HCT116 (cell line): ENCODE measurements around the gene LRP1B. TPM values are rescaled to one million over a fixed set of nuclear protein-coding genes. Genes with fewer than 3 reads are reported as not detected.

ENCODE experiments used
- ATAC-seq: fragments of 200-7000 bp; cut with Tn5 transposase; 2 replicates; pipeline ENCODE4 v1.9.1; 2020; ENCODE audit warnings: mild to moderate bottlenecking, moderate library complexity
- BruUV-seq: library from RNA; stranded (reverse); fragments of 400-500 nt; replicated peaks from 2 replicates; lab custom pipeline; 2021; lab: Mats Ljungman, UMichigan
- CTCF ChIA-PET: fragments of 300-600 bp; sonication (Branson Sonifier 250); formaldehyde crosslinking; loops from one replicate; lab custom pipeline; 2021; ENCODE audit warnings: antibody characterized with exemption; lab: Charles Lee
- POLR2A ChIA-PET: fragments of 300-600, 350-600 bp; sonication (Branson Sonifier 250); formaldehyde crosslinking; loops from one replicate; lab custom pipeline; 2021; ENCODE audit warnings: antibody characterized with exemption; lab: Charles Lee
- RAD21 ChIA-PET, 2 experiments: fragments of 300-600 bp; sonication (Branson Sonifier 250); formaldehyde crosslinking; loops; one replicate each; lab custom pipeline; 2023; ENCODE audit warnings: low total read pairs in 2 of 2; ENCODE audit not compliant: uncharacterized antibody in 2 of 2, unreplicated experiment in 2 of 2, low non-redundant PET in 1 of 2; lab: Charles Lee
- DNase-seq: peaks from one replicate; pipeline ENCODE4 v3.0.0-alpha.2; 2010; ENCODE audit warnings: low read depth, low spot score
- H2AFZ ChIP-seq: fragments of 200-600 bp; shearing (Covaris generic), sonication (generic); 2 replicates; pipeline ENCODE4 v1.6.1; 2017; ENCODE audit warnings: low read depth, mixed run types, mixed read lengths, antibody characterized with exemption, low read length; ENCODE audit not compliant: poor library complexity, severe bottlenecking
- H3K27ac ChIP-seq: 2 replicates; pipeline ENCODE4 v1.5.1; 2012; ENCODE audit warnings: low read depth, low read length
- H3K27me3 ChIP-seq: fragments of 200-600 bp; sonication (generic); 2 replicates; pipeline ENCODE4 v1.6.1; 2016; ENCODE audit warnings: mixed run types, low read length, mixed read lengths; ENCODE audit not compliant: insufficient read depth
- H3K36me3 ChIP-seq, 2 experiments: fragments of 200-500 bp in 1 of 2; fragments of 200-600 bp in 1 of 2; sonication (Bioruptor generic) in 1 of 2; sonication (generic) in 1 of 2; 2 replicates each; pipeline versions ENCODE4 v1.5.1 to v1.6.1; 2014 to 2016; ENCODE audit warnings: low read length in 2 of 2, inconsistent platforms in 1 of 2, mixed read lengths in 1 of 2, mixed run types in 1 of 2; ENCODE audit not compliant: insufficient read depth in 2 of 2, control insufficient read depth in 1 of 2
- H3K4me1 ChIP-seq, 2 experiments: fragments of 200-600 bp in 1 of 2; sonication (generic) in 1 of 2; 2 replicates each; pipeline versions ENCODE4 v1.5.1 to v1.6.1; 2012 to 2017; ENCODE audit warnings: low read length in 2 of 2, inconsistent platforms in 1 of 2, mild to moderate bottlenecking in 1 of 2, mixed read lengths in 1 of 2, mixed run types in 1 of 2, moderate library complexity in 1 of 2; ENCODE audit not compliant: insufficient read depth in 2 of 2, control insufficient read depth in 1 of 2
- H3K4me2 ChIP-seq: fragments of 200-600 bp; sonication (generic); 2 replicates; pipeline ENCODE4 v1.6.1; 2017; ENCODE audit warnings: mixed run types, low read length, mixed read lengths
- H3K4me3 ChIP-seq, 2 experiments: fragments of 200-600 bp in 1 of 2; sonication (generic) in 1 of 2; replicated peaks in 1 of 2; 2 replicates each; pipeline ENCODE4 v1.5.1; 2011 to 2016; ENCODE audit warnings: low read length in 2 of 2, control low read depth in 1 of 2, low read depth in 1 of 2, mild to moderate bottlenecking in 1 of 2, mixed read lengths in 1 of 2, mixed run types in 1 of 2
- H3K79me2 ChIP-seq: fragments of 200-600 bp; sonication (generic); 2 replicates; pipeline ENCODE4 v1.6.1; 2017; ENCODE audit warnings: mild to moderate bottlenecking, mixed run types, low read length, moderate library complexity, mixed read lengths; ENCODE audit not compliant: insufficient read depth
- H3K9ac ChIP-seq: fragments of 200-600 bp; sonication (generic); 2 replicates; pipeline ENCODE4 v1.6.1; 2016; ENCODE audit warnings: low read length, mixed read lengths
- H3K9me2 ChIP-seq: fragments of 200-600 bp; sonication (generic), shearing (Covaris generic); 2 replicates; pipeline ENCODE4 v1.6.1; 2017; ENCODE audit warnings: mixed run types, mild to moderate bottlenecking, moderate library complexity; ENCODE audit not compliant: insufficient read depth
- H3K9me3 ChIP-seq, 2 experiments: fragments of 200-500 bp in 1 of 2; fragments of 200-600 bp in 1 of 2; sonication (Bioruptor generic) in 1 of 2; sonication (generic) in 1 of 2; 2 replicates each; pipeline ENCODE4 v1.6.1; 2014 to 2017; ENCODE audit warnings: low read length in 2 of 2, mixed read lengths in 2 of 2, inconsistent platforms in 1 of 2, low read depth in 1 of 2, mild to moderate bottlenecking in 1 of 2, mixed run types in 1 of 2, moderate library complexity in 1 of 2; ENCODE audit not compliant: control insufficient read depth in 1 of 2, insufficient read depth in 1 of 2
- H4K20me1 ChIP-seq: fragments of 200-600 bp; sonication (generic), shearing (Covaris generic); 2 replicates; pipeline ENCODE4 v1.6.1; 2017; ENCODE audit warnings: mixed run types, mild to moderate bottlenecking, moderate library complexity; ENCODE audit not compliant: insufficient read depth
- CBX3 ChIP-seq: IDR thresholded peaks from 2 replicates; pipeline ENCODE4 v1.6.1; 2012; ENCODE audit warnings: low read depth
- CEBPB ChIP-seq: IDR thresholded peaks from 2 replicates; pipeline ENCODE4 v1.6.1; 2012; ENCODE audit warnings: low read depth
- CTCF ChIP-seq, 3 experiments: fragments of 200-600 bp in 1 of 3; sonication (generic) in 1 of 3; IDR thresholded peaks in 2 of 3; conservative IDR thresholded peaks in 1 of 3; 2 replicates each; pipeline ENCODE4 v1.5.1; 2012 to 2017; ENCODE audit warnings: low read depth in 2 of 3, low read length in 2 of 3, antibody characterized with exemption in 1 of 3, borderline replicate concordance in 1 of 3, control low read depth in 1 of 3, mild to moderate bottlenecking in 1 of 3, mixed read lengths in 1 of 3, mixed run types in 1 of 3, moderate library complexity in 1 of 3; ENCODE audit not compliant: insufficient read depth in 1 of 3
- EZH2 ChIP-seq: fragments of 200-600 bp; sonication (generic); IDR thresholded peaks from 2 replicates; pipeline ENCODE4 v1.6.1; 2017; ENCODE audit warnings: antibody characterized with exemption, mixed run types
- EZH2phosphoT487 ChIP-seq: fragments of 200-600 bp; IDR thresholded peaks from 2 replicates; pipeline ENCODE4 v1.6.1; 2018; ENCODE audit warnings: antibody characterized with exemption, borderline replicate concordance
- JUND ChIP-seq: IDR thresholded peaks from 2 replicates; pipeline ENCODE4 v1.6.1; 2012
- POLR2A ChIP-seq: IDR thresholded peaks from 2 replicates; pipeline ENCODE4 v1.7.0; 2011; ENCODE audit warnings: borderline replicate concordance; ENCODE audit not compliant: insufficient read depth, insufficient read length; ENCODE audit errors: extremely low read depth
- SIN3A ChIP-seq: IDR thresholded peaks from 2 replicates; pipeline ENCODE4 v1.6.1; 2012; ENCODE audit warnings: low read depth
- TCF7L2 ChIP-seq: IDR thresholded peaks from 2 replicates; pipeline ENCODE4 v1.7.0; 2011; ENCODE audit warnings: borderline replicate concordance, inconsistent platforms; ENCODE audit not compliant: insufficient read depth, insufficient read length; ENCODE audit errors: extremely low read depth
- YY1 ChIP-seq: IDR thresholded peaks from 2 replicates; pipeline ENCODE4 v1.6.1; 2011; ENCODE audit warnings: low read length, low read depth, moderate library complexity, mild to moderate bottlenecking; ENCODE audit not compliant: insufficient replicate concordance; ENCODE audit errors: extremely low read depth
- ZFX ChIP-seq: fragments of 450-650 bp; IDR thresholded peaks from 2 replicates; pipeline ENCODE4 v1.6.1; 2017
- intact Hi-C: fragments of 100-400 bp; cut with micrococcal nuclease; formaldehyde crosslinking; loops from 2 replicates; pipeline ENCODE4 v1.10.0; 2022
- total RNA-seq: library from RNA; stranded (reverse); gene quantifications from one replicate; pipeline ENCODE4 v1.2.1, GENCODE V29; 2021; ENCODE audit not compliant: unreplicated experiment
- TF ChIP-seq, protein P1 (sequence below): IDR thresholded peaks from 2 replicates; pipeline ENCODE4 v1.6.1; 2012
- TF ChIP-seq, protein P2 (sequence below): IDR thresholded peaks from 2 replicates; pipeline ENCODE4 v1.6.1; 2011; ENCODE audit warnings: mild to moderate bottlenecking, low read length, moderate library complexity; ENCODE audit not compliant: insufficient replicate concordance; ENCODE audit errors: extremely low read depth
- TF ChIP-seq, protein P3 (sequence below): IDR thresholded peaks from 2 replicates; pipeline ENCODE4 v1.6.1; 2012; ENCODE audit warnings: low read depth

The LRP1B gene
- total RNA-seq, 1 experiment from 2014 or later: 0.34 TPM

- H3K4me2 ChIP-seq: no peak overlapping the region
- no peak for ATAC-seq
These were observed 352.4 kb downstream of the LRP1B start for GRCh38 chr2:141778315-141778835.

More at GRCh38 chr2:141778315-141778835, 352.4 kb downstream of the LRP1B start:
- Histone ChIP-seq H4K20me1 (no peaks in the 10 kb centered on the region), H3K4me1 (no peaks in the 10 kb centered on the region), H3K36me3 (no peaks in the 10 kb centered on the region), H3K27me3 (no peaks in the 10 kb centered on the region), H3K9ac (no peak overlapping the region), H3K9me3 (no peaks in the 10 kb centered on the region), H3K27ac (no peak overlapping the region), H3K79me2 (no peaks in the 10 kb centered on the region), H3K9me2 (no peaks in the 10 kb centered on the region), H3K4me3 (no peak overlapping the region), H2AFZ (no peak overlapping the region)
- no TSS peak for BruUV-seq
- RAD21 ChIA-PET: no interaction called here
- intact Hi-C loops: no loop called here
- POLR2A ChIA-PET: no interaction called here
- TF ChIP-seq EZH2phosphoT487 (no peak), ZFX (no peak), CEBPB (no peak), JUND (no peak), POLR2A (no peak), SIN3A (no peak), YY1 (no peak), TCF7L2 (no peak), CBX3 (no peak), EZH2 (no peak), CTCF (IDR thresholded peaks at IDR 0.05 in 2 of 3, conservative IDR thresholded peaks at IDR 0.05 in 1 of 3; ENCODE audit: borderline replicate concordance in 1 of 3, insufficient read depth in 1 of 3, low read depth in 2 of 3, low read length in 2 of 3) (no peak)
- TF ChIP-seq, protein P1, sequence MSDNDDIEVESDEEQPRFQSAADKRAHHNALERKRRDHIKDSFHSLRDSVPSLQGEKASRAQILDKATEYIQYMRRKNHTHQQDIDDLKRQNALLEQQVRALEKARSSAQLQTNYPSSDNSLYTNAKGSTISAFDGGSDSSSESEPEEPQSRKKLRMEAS: no peak
- TF ChIP-seq, protein P2, sequence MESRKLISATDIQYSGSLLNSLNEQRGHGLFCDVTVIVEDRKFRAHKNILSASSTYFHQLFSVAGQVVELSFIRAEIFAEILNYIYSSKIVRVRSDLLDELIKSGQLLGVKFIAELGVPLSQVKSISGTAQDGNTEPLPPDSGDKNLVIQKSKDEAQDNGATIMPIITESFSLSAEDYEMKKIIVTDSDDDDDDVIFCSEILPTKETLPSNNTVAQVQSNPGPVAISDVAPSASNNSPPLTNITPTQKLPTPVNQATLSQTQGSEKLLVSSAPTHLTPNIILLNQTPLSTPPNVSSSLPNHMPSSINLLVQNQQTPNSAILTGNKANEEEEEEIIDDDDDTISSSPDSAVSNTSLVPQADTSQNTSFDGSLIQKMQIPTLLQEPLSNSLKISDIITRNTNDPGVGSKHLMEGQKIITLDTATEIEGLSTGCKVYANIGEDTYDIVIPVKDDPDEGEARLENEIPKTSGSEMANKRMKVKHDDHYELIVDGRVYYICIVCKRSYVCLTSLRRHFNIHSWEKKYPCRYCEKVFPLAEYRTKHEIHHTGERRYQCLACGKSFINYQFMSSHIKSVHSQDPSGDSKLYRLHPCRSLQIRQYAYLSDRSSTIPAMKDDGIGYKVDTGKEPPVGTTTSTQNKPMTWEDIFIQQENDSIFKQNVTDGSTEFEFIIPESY: no peak
- TF ChIP-seq, protein P3, sequence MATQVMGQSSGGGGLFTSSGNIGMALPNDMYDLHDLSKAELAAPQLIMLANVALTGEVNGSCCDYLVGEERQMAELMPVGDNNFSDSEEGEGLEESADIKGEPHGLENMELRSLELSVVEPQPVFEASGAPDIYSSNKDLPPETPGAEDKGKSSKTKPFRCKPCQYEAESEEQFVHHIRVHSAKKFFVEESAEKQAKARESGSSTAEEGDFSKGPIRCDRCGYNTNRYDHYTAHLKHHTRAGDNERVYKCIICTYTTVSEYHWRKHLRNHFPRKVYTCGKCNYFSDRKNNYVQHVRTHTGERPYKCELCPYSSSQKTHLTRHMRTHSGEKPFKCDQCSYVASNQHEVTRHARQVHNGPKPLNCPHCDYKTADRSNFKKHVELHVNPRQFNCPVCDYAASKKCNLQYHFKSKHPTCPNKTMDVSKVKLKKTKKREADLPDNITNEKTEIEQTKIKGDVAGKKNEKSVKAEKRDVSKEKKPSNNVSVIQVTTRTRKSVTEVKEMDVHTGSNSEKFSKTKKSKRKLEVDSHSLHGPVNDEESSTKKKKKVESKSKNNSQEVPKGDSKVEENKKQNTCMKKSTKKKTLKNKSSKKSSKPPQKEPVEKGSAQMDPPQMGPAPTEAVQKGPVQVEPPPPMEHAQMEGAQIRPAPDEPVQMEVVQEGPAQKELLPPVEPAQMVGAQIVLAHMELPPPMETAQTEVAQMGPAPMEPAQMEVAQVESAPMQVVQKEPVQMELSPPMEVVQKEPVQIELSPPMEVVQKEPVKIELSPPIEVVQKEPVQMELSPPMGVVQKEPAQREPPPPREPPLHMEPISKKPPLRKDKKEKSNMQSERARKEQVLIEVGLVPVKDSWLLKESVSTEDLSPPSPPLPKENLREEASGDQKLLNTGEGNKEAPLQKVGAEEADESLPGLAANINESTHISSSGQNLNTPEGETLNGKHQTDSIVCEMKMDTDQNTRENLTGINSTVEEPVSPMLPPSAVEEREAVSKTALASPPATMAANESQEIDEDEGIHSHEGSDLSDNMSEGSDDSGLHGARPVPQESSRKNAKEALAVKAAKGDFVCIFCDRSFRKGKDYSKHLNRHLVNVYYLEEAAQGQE: no peak
- TF ChIP-seq, all 23 proteins: peak for 0
- no peak for DNase-seq
- CTCF ChIA-PET: no interaction called here
